ENCODE data around the gene MACROD2.

MACROD2 gene

GRCh38 chr20:14782731-14783130, 787.4 kb downstream of the MACROD2 start:
- no peak for DNase-seq

- no peak for DNase-seq
Measured at GRCh38 chr20:14783766-14784165, 788.5 kb downstream of the MACROD2 start.

- no peak for DNase-seq
Measured at GRCh38 chr20:14785065-14785743, 789.9 kb downstream of the MACROD2 start.

- DNase-seq = no peak
Measured at GRCh38 chr20:14790190-14790589, 794.9 kb downstream of the MACROD2 start.

- no peak for DNase-seq
Measured at GRCh38 chr20:14790771-14791620, 795.7 kb downstream of the MACROD2 start.

GRCh38 chr20:14792915-14793314, 797.6 kb downstream of the MACROD2 start:
- DNase-seq = no peak

GRCh38 chr20:14799545-14800216, 804.4 kb downstream of the MACROD2 start:
- no peak for DNase-seq

- no peak for DNase-seq
Measured at GRCh38 chr20:14800707-14801425, 805.5 kb downstream of the MACROD2 start.

GRCh38 chr20:14801591-14802325, 806.4 kb downstream of the MACROD2 start:
- DNase-seq = no peak

- DNase-seq = no peak
Measured at GRCh38 chr20:14807224-14807623, 811.9 kb downstream of the MACROD2 start.

- no peak for DNase-seq
Measured at GRCh38 chr20:14815340-14815739, 820.0 kb downstream of the MACROD2 start.

GRCh38 chr20:14816471-14816870, 821.2 kb downstream of the MACROD2 start:
- no peak for DNase-seq

- no peak for DNase-seq
Measured at GRCh38 chr20:14817101-14817500, 821.8 kb downstream of the MACROD2 start.

- DNase-seq = no peak
Measured at GRCh38 chr20:14820771-14821170, 825.5 kb downstream of the MACROD2 start.

GRCh38 chr20:14821251-14821650, 825.9 kb downstream of the MACROD2 start:
- DNase-seq = no peak

- no peak for DNase-seq
Measured at GRCh38 chr20:14824996-14825395, 829.7 kb downstream of the MACROD2 start.

- no peak for DNase-seq
Measured at GRCh38 chr20:14826543-14827313, 831.4 kb downstream of the MACROD2 start.

- DNase-seq = no peak
Measured at GRCh38 chr20:14828459-14828858, 833.1 kb downstream of the MACROD2 start.

- DNase-seq = no peak
Measured at GRCh38 chr20:14829906-14830305, 834.6 kb downstream of the MACROD2 start.

- no peak for DNase-seq
Measured at GRCh38 chr20:14830466-14830865, 835.1 kb downstream of the MACROD2 start.

- DNase-seq = no peak
Measured at GRCh38 chr20:14830899-14831298, 835.6 kb downstream of the MACROD2 start.

GRCh38 chr20:14832630-14833029, 837.3 kb downstream of the MACROD2 start:
- DNase-seq = no peak

Measured in amniotic stem cell (primary cell).